GM18499 (cell line): ENCODE data around the gene PRXL2C.
"Not testable (repeated sequence)": the region's sequence is repeated elsewhere in the genome, so short reads cannot be mapped to it uniquely, and the experiment has no call there.

Experiments used
- ATAC-seq: cut with Tn5 transposase; IDR thresholded peaks from one replicate; pipeline ENCODE4 v1.9.1; 2021; ENCODE audit warnings: moderate number of reproducible peaks; ENCODE audit not compliant: insufficient read depth, unreplicated experiment

Gene PRXL2C, protein sequence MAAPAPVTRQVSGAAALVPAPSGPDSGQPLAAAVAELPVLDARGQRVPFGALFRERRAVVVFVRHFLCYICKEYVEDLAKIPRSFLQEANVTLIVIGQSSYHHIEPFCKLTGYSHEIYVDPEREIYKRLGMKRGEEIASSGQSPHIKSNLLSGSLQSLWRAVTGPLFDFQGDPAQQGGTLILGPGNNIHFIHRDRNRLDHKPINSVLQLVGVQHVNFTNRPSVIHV

DNA sequence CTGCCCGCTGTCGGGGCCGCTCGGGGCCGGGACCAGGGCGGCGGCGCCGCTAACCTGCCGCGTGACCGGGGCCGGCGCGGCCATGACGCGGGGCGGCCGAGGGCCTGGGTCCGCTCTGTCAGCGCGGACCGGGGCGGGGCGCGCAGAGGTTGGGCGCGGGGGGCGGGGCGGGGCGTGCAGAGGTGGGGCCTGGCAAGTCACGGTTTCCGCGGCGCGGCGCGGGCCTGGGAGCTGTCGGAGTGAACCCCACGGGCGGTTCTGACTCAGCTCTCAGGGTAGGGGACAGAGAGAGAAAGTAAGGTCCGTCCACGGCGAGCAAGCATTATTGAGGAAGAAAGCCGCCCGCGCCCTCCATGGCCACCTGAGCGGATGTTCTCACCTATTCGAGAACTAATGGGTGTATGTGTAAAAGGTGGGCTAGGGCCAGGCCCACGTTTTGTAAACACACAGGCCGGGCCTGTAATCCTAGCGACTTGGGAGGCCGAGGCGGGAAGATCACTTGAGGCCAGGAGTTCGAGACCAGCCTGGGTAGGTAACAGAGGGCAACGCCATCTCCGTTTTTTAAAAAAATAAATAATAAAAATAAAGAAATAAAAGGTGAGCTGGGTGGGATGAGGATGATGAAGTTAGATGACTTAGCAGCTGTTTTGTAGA is at the start of gene PRXL2C:
Gene PRXL2C (minus strand): TSS at position 120 of the 654 bp plus-strand sequence. CDS start 36 bp downstream, at position 84.
- ATAC-seq: no peak

DNA sequence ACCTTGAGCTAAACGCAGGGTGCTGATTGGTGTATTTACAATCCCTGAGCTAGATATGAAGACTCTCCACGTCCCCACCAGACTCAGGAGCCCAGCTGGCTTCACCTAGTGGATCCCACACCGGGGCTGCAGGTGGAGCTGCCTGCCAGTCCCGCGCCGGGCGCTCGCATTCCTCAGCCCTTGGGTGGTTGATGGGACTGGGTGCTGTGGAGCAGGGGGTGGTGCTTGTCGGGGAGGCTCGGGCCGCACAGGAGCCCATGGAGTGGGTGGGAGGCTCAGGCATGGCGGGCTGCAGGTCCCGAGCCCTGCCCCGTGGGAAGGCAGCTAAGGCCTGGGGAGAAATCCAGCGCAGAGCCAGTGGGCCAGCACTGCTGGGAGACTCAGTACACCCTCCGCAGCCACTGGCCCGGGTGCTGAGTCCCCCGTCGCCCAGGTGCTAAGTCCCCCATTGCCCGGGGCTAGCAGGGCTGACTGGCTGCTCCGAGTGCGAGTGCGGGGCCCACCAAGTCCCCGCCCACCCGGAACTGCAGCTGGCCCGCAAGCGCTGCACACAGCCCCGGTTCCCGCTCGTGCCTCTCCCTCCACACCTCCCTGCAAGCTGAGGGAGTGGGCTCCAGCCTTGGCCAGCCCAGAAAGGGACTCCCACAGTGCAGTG is 45.7 kb upstream of the PRXL2C start:
- not testable (repeated sequence) for ATAC-seq

DNA sequence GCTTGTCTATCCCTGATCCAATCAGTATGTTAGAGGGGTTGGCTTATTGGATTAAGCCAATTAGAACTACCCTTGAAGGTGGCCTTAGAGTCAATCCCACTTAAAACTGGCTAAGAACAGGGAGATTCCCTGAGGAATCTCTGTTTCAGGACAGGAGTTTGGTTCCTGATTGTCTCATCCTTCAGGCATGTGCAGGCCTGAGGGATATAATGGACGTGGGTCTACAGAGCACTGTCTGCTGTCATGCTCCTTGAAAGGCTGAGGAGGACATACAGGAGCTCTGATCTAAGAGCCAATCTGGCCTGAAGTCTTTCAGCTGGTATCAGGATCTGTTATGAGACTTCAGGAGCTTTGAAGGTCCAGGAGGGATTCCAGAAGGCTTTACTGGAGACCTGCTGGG is 36.2 kb upstream of the PRXL2C start:
- no peak for ATAC-seq

DNA sequence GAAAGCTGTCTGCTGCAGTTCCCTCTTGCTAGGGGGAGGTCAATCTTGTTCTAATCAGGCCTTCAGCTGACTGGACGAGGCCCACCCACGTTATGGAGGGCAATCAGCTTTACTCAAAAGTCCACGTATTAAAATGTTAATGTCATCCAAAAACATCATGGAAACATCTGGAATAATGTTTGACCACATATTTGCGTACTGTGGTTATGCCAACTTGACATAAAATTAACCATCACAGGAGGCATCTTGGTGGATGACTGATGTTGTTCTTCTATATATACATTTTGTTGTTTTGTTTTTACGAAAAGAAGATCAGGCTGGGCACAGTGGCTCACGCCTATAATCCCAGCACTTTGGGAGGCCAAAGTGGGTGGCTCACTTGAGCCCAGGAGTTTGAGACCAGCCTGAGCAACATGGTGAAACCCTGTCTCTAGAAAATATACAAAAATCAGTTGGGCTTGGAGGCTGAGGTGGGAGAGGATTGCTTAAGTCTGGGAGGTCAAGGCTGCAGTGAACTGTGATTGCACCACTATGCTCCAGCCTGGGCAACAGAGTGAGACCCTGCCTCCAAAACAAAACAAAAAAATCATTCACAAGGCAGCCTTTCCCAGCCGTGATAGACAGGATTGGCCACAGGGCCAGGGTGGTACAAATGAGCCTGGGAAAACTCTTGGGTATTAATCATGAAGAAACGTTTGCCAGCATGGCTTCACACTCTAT is 33.8 kb upstream of the PRXL2C start:
- ATAC-seq: no peak

DNA sequence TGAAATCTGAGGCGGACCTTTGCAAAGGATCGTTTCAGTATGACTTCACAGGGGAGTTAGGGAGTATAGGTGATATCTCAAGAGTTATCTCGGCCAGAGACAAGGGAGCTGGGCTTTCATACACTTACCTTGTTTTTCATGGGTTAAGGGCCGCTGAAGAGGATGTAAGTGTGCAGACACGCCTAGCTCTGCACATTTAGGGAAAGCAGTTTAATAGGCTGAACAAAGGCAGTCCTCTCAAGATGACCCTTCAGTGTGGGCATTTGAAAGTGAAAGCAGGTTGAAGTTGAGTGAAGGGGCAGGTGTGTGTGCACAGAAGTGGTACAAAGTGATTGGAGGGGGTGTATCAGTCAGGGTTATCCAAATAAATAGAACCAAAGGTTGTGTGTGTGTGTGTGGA is 33.1 kb upstream of the PRXL2C start:
- no peak for ATAC-seq

DNA sequence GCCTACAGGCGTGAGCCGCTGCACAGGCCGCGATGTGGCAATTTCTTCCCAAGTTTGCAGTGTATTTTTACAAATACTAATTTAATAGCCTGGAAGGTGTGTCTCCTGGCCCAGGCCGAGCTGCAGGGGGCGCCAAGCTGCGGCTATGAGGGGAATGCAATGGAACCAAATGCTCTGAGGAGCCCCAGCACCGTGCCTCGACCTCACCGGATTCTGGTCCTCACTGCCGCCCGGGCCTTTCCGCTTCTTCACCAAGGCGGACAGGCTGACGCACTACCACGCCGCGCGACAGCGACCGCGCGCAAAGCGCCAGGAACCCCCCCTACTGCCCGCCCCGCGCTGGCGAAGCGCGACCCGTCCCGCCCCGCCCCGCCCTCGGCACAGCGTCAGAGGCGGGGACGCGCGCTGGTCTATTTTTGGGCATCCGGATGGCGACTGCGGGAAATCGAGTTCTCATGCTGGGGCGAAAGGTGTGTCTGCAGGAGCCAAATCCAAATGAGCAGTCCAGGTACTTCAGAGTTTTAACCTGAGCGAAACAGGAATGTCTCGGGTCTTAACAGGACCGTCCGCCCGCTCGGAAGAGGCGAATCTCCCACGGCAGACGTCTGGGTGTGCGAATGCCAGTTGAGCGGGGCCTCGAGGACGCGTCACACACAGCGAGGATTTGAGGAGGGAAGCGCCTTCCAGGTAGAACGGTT is 31.7 kb upstream of the PRXL2C start:
- ATAC-seq: no peak

DNA sequence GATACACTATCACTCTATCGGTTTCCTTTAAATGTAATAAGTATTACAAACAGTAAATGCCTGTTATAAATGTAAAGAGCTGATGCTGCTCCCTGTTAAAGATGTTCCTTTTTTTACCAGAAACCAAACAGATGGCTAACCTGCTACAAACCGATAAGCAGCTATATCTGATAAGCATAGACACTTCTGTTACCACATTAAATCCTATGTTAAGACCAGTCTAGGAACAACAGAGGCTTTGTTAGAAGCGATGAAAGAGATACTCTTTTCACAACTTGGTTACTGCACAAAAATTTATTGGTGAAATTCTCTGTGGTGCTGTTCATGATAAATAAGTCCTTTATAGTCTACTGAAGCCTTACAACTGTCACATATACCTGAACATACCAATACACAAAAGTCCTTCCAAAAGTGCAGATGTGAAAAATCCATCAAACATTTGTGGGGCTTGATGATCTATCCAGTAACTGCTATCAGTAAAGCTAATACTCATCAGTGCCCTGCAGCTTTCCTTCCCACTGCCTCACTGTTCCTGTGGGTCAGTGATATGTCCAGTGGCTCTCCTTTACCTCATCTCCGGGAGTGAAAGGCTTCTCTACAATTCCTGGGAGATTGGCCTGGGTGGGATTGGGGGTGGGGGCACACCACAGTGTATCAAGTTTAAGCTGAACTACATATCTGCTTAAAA is 25.8 kb upstream of the PRXL2C start:
- ATAC-seq: no peak

DNA sequence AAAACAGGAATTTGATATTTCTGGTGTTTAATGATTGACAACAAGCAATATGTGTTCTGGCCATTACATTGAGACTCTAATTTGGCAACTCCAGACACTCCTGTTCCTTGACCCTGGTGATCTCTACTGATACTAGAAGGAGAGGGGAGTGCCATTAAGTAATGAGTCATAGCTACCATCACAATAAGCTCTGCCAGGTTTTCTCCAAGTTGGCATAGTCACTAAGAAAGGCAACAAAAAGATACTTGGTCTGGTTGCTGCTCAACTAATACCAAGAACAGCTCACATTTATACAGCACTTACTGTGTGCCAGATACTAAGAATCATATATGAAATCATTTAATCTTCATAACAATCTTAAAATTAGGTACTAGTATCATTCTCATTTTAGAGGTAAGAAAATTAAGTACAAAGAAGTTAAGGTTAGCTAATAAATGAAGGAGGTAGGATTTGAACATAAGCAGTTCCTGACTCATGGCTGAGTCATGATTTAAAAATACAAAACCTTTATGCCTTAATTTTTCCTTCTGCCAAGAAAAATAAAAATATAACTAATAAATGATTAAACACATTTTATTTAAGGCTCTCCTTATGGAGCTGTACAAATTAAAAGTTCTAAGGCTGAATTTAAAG is 19.9 kb upstream of the PRXL2C start:
- ATAC-seq: no peak

DNA sequence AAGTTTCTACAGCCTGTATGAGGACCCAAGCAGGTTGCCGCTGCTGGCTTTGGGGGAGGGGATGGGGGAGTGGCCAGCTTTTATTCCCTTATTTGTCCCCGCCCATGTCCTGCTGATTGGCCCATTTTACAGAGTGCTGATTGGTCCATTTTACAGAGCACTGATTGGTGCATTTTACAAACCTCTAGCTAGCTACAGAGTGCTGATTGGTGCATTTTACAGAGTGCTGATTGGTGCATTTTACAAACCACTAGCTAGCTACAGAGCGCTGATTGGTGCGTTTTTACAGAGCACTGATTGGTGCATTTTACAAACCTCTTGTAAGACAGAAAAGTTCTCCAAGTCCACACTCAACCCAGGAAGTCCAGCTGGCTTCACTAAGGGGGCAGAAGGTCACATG is 18.7 kb upstream of the PRXL2C start:
- ATAC-seq: not testable (repeated sequence)

DNA sequence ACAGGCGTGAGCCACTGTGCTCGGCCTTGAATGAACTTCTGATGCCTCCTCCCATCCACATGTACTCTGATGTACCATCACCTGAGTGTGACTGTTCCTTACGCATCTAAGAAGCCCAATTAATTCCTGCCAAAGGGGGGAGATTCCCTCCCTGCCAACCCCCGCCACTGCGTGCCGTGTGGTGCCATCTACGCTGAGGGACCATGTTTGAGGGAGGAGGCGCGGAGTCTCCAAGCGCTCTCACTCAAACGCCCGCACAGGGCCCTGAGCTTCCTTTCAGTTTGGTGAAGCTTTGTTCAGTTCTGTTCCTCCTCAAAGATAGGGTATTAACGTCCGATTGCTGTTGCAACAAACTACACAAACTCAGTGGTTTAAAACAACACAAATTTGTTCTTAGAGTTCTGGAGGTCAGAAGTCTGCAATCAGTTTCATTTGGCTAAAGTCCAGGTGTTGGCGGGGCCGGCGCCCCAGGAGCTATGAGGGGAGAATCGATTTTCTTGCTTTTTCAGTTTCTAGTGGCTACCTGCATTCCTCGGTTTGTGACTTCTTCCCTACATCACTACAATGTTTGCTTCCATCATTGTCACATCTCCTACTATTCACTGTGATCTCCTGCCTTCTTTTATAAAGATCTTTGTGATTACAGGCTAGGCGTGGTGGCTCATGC is 13.9 kb upstream of the PRXL2C start:
- ATAC-seq: no peak

DNA sequence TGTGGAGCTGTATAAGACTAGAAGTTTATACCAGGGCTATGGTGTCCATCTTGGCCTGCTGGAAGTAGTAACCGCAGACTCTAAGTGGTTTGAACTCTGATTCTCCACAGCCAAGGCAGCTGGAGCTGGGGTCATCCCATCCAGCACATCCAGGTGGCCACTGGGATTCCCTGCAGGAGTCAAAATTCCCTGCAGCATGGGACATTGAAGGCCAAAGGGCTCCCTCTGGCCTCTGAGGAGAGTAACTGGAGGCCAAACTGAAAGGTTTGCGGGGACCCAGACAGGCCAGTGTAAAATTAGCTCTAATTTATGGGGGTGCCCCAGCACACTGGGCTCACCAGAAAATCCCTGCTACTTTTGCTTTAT is 12.2 kb upstream of the PRXL2C start:
- ATAC-seq: no peak

DNA sequence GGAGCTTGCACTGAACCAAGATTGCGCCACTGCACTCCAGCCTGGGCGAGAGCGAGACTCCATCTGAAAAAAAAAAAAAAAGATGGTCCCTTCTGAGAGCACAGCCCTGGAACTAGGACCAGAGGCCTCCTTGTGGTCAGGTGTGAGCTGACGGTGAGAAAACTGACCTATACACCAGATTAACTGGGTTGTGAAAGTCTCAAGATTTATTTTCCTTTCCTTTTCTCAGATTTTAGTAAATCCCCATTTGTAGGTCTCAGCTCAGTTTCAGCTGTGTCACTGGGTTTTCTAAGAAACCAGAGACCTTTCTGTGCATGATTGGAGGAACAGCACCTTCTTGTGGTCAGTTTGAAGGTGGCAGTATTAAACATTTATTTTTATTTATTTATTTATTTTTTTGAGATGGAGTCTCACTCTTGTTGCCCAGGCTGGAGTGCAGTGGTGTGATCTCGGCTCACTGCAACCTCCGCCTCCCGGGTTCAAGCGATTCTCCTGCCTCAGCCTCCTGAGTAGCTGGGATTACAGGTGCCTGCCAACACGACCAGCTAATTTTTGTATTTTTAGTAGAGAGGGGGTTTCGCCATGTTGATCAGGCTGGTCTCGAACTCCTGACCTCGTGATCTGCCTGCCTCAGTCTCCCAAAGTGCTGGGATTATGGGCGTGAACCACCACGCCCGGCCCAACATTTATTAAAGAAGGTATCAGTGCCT is 11.7 kb upstream of the PRXL2C start:
- not testable (repeated sequence) for ATAC-seq

DNA sequence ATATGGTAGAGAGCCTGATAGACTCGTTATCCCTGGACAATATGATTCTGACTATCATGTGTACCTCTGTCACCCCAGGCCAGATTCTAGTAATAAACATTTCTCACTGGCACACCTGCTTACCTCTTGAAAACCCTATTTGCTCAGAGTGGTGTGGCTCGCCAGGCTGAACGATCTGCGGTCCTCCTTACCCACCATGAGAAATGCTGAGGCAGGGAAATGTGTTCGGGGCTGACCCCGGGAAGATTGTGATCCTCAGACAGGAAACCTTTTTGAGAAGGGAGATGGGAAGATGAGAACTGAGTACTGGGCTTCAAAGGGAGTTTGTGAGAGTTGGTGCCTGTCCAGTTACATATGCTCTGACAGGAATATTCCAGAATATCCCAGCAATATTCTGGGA is 10.7 kb upstream of the PRXL2C start:
- ATAC-seq: no peak

DNA sequence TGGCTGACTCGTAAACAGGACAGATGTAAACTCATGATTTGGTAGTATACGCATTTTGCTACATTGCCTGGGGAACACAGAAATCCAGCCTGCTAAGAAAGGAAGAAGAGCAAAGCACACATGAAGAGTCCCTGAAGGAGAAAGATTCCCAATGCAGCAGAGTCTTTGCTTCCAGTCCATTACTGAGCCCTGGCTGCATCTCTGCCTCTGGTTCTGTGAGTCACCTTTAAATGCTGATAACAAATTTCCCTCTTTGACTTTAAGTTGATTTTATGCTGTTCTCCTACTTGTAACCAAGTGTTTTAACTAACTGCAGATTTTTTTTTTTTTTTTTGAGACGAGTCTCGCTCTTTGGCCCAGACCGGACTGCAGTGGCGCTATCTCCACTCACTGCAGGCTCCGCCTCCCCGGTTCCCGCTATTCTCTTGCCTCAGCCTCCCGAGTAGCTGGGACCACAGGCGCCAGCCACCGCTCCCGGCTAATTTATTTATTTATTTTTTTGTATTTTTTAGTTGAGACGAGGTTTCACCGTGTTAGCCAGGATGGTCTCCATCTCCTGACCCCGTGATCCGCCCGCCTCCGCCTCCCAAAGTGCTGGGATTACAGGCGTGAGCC is 8.5 kb upstream of the PRXL2C start:
- no peak for ATAC-seq

DNA sequence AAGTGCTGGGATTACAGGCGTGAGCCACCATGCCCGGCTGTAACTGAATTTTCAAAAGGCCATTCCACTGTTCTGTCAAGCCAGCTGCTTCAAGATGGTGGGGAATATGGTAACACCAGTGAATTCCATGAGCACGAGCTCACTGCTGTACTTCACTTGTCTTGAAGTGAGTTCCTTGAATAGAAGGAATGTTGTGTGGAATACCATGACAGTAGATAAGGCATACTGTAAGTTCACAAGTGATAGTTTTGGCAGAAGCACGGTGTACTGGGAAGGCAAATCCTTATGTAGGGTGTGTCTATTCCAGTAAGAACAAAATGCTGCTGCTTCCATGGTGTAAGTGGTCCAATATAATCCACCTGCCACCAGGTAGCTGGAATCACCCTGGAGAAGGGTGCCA is 6.6 kb upstream of the PRXL2C start:
- ATAC-seq: no peak

DNA sequence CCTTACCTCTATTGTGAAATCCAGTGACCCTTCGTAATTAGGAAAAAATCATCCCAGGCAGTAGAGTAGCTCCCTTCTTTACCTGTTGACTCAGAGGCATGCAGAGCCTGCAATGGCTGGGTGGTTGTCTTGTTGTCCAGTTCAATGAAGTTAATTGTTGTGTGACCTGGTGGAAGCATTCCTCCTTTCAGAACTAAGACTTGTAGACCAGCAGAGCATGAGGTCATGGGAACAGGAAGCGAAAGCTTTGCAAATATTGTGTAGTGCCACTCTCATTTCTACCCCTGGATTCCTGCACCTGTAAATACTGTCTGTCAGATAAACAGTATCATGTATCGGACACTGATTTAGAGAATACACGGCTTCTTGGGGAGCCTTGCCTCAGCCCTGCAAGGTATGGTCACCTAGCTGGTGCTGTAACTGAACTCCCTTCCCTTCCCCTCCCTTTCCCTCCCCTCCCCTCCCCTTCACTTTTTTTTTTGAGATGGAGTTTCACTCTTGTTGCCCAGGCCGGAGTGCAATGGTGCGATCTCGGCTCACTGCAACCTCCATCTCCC is 5.7 kb upstream of the PRXL2C start:
- no peak for ATAC-seq

DNA sequence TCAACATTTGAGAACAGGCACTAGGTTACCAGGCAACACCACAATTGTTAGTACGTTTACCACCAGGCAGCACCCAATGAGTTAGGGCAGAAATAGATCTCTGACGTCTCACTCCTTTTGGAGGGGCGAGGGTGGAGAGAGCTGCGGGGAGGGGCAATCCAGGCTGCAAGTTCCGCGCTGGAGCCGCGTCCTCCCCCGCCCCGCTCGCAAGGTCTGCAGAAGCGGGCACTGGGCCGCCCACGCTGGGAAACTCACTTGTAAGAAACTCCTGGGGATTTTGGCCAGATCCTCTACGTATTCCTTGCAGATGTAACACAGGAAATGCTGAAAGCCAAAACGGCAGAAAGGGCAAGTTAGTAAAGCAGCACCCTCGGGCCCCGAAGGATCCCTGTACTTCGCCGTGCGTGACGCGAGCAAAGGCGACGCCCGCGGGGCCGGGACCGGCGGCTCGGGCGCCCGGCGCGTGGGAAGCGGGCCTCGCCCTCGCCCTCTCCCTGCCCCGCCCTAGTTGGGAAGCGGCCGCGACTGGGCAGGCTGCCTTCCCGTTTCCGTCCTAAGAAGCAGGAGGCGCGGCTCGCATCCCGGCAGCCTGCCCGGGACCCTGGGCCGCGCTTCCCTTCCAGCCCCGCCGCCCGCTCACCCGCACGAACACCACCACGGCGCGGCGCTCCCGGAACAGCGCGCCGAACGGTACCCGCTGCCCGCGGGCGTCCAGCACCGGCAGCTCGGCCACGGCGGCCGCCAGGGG is 493 bp downstream of the PRXL2C start:
- ATAC-seq: no peak
